Transverse colon (tissue), 4 donors: ENCODE measurements around the gene GPRIN3.

Experiments used
- CTCF ChIP-seq, 5 experiments: fragments of 200-600 bp in 3 of 5; fragments of 450-650 bp in 2 of 5; sonication (generic) in 3 of 5; IDR thresholded peaks; 1 replicate in 2 of 5; 2 replicates in 3 of 5; pipeline ENCODE4 v1.5.1; 2016 to 2017; ENCODE audit warnings: antibody characterized with exemption in 5 of 5, inconsistent platforms in 3 of 5, mild to moderate bottlenecking in 2 of 5, moderate library complexity in 1 of 5
- EP300 ChIP-seq: sonication (generic); formaldehyde crosslinking; IDR thresholded peaks from one replicate; pipeline ENCODE4 v1.6.1; 2017; ENCODE audit warnings: antibody characterized with exemption, low read depth
- POLR2A ChIP-seq: fragments of 450-650 bp; IDR thresholded peaks from one replicate; pipeline ENCODE4 v1.6.1; 2016; ENCODE audit warnings: antibody characterized with exemption, mild to moderate bottlenecking, moderate library complexity
- POLR2AphosphoS5 ChIP-seq, 3 donors: sonication (generic); formaldehyde crosslinking; IDR thresholded peaks; one replicate each; pipeline ENCODE4 v1.6.1; 2016; ENCODE audit warnings: antibody characterized with exemption in 3 of 3

- TF ChIP-seq POLR2A = no peak
- no peak for TF ChIP-seq CTCF (IDR thresholded peaks at IDR 0.05)
- no peak for TF ChIP-seq EP300
- no peak for TF ChIP-seq POLR2AphosphoS5 (IDR thresholded peaks at IDR 0.05)
Observed at GRCh38 chr4:89216866-89217265, 90.7 kb downstream of the GPRIN3 start.
